ENCODE data around the gene SMIM44. TPM values are rescaled to one million over a fixed set of nuclear protein-coding genes. Genes with fewer than 3 reads are reported as not detected.
"Not testable (repeated sequence)": the region's sequence is repeated elsewhere in the genome, so short reads cannot be mapped to it uniquely, and the experiment has no call there.

Gene SMIM44
- not detected for total RNA-seq
- polyA plus RNA-seq (ENCODE audit: insufficient read length in 6 of 6), result not detected
- long read RNA-seq, donor 1, result 0 reads
- long read RNA-seq, donor 2, result 0 reads
- long read RNA-seq, donor 3, result 0 reads
- long read RNA-seq, donor 4, result 0 reads
- long read RNA-seq, donor 5, result 0 reads
- long read RNA-seq, donor 6, result 0 reads
- long read RNA-seq, donor 7, result 0 reads
- long read RNA-seq, donor 8, result 0 reads
- long read RNA-seq, donor 9, result 0 reads
- long read RNA-seq, donor 10, result 0 reads
- long read RNA-seq, donor 11, result 0 reads
- long read RNA-seq, donor 12, result 0 reads

DNA sequence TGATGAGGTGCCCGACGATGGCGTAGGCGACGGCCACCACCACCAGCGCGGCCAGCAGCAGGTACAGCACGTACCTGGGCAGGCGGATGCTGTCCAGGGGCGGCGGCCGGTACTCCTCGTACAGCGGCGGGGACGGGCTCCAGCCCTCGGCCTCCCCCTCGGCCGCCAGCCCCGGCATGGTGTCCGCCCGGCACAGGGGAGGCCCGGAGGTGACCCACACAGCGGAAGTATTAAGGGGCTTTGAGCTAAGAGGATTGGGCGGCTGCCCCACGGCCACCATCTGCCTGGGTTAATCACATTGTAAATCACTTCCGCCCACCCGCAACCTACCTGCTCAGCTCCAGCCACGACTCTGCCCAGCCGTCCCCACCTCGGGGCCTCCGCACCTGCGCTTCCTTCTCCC, at the start of gene SMIM44:
TSS of gene SMIM44 (minus strand) at position 216 of the 403 bp plus-strand sequence. CDS start at position 178, 38 bp downstream.
- Histone ChIP-seq H3K4me1 (no peaks in the 10 kb centered on the region), H3K27ac (no peak within 1 kb of the TSS), H3K9me3 (no peaks in the 10 kb centered on the region), H3K36me3 (no peaks in the 10 kb centered on the region), H3K27me3 (peaks cover 21 to 68% of the 10 kb centered on the region in 2 donors), H3K4me3 (no peak within 1 kb of the TSS)
- TF ChIP-seq, protein P1, sequence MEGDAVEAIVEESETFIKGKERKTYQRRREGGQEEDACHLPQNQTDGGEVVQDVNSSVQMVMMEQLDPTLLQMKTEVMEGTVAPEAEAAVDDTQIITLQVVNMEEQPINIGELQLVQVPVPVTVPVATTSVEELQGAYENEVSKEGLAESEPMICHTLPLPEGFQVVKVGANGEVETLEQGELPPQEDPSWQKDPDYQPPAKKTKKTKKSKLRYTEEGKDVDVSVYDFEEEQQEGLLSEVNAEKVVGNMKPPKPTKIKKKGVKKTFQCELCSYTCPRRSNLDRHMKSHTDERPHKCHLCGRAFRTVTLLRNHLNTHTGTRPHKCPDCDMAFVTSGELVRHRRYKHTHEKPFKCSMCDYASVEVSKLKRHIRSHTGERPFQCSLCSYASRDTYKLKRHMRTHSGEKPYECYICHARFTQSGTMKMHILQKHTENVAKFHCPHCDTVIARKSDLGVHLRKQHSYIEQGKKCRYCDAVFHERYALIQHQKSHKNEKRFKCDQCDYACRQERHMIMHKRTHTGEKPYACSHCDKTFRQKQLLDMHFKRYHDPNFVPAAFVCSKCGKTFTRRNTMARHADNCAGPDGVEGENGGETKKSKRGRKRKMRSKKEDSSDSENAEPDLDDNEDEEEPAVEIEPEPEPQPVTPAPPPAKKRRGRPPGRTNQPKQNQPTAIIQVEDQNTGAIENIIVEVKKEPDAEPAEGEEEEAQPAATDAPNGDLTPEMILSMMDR (IDR thresholded peaks at IDR 0.05), result no peak
- intact Hi-C loops (cut with DNase I), result no loop called here
- ATAC-seq, result no peak
- DNase-seq, result peak in 1 of 4 donors; percentile 74

DNA sequence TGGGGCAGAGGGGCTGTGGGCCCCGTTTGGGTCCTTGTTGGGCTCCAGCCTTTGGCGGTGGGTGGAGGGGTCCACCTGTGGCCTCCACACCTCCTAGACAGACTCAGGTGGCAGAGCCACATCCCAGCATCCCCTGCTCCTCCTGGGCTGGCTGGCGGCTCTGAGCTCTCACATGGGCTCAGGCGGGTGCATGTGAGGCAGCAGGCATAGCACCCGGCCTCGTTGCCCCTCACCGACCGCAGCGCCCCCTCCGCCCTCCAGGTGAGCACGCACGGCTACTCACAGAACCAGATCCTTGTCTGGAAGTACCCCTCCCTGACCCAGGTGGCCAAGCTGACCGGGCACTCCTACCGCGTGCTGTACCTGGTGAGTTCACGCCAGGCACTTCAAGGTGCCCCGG, 49.8 kb upstream of the SMIM44 start:
- no peaks in the 10 kb centered on the region for H3K4me1 ChIP-seq
- intact Hi-C loops (cut with DNase I), result no loop called here
- no peaks in the 10 kb centered on the region for H3K9me3 ChIP-seq
- H3K36me3 ChIP-seq, result peaks cover 0 to 73% of the 10 kb centered on the region in 2 donors
- DNase-seq (no peak), ATAC-seq (no peak)
- TF ChIP-seq, protein P1 (IDR thresholded peaks at IDR 0.05), result no peak
- H3K4me3 ChIP-seq, result no peak overlapping the region
- no peak overlapping the region for H3K27ac ChIP-seq
- no peaks in the 10 kb centered on the region for H3K27me3 ChIP-seq

DNA sequence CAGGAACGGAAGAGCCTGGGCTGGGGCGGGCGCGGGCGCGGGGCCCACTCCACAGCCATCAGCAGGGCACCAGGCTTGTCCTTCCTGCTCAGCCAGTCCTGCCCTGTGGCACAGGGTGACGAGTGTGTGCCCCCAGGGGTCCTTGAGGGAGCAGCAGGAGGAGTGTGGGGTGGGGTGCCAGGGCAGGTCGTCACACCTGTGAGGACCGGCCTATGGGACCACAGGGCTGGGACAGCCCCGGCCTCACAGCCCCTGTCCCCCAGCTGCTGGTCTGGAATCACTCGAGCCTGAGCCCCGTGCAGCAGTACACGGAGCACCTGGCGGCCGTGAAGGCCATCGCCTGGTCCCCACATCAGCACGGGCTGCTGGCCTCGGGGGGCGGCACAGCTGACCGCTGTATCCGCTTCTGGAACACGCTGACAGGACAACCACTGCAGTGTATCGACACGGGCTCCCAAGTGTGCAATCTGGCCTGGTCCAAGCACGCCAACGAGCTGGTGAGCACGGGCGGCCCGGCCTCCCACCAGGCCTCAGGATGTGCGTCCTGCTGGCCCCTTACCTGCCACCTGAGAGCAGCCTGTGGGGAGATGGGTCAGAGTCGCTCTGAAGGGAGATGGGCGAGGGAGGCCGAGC, 49.0 kb upstream of the SMIM44 start:
- Histone ChIP-seq H3K27me3 (no peaks in the 10 kb centered on the region), H3K27ac (no peak overlapping the region), H3K4me3 (no peak overlapping the region), H3K4me1 (no peaks in the 10 kb centered on the region), H3K9me3 (no peaks in the 10 kb centered on the region), H3K36me3 (peaks cover 0 to 79% of the 10 kb centered on the region in 2 donors)
- no peak for DNase-seq
- ATAC-seq, result no peak
- TF ChIP-seq, protein P1 (IDR thresholded peaks at IDR 0.05), result no peak
- intact Hi-C loops (cut with DNase I), result no loop called here

DNA sequence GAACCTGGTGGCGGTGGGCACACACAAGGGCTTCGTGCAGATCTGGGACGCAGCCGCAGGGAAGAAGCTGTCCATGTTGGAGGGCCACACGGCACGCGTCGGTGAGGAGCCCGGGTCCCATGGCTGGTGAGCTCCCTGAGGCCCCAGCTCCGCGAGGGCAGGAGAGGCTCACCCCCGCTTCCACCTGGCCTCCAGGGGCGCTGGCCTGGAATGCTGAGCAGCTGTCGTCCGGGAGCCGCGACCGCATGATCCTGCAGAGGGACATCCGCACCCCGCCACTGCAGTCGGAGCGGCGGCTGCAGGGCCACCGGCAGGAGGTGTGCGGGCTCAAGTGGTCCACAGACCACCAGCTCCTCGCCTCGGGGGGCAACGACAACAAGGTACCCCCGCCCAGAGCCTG, 48.5 kb upstream of the SMIM44 start:
- ATAC-seq, result no peak
- peaks cover 0 to 81% of the 10 kb centered on the region in 2 donors for H3K36me3 ChIP-seq
- H3K9me3 ChIP-seq, result no peaks in the 10 kb centered on the region
- no peaks in the 10 kb centered on the region for H3K27me3 ChIP-seq
- H3K4me1 ChIP-seq, result no peaks in the 10 kb centered on the region
- H3K27ac ChIP-seq, result no peak overlapping the region
- TF ChIP-seq, protein P1 (IDR thresholded peaks at IDR 0.05), result no peak
- DNase-seq, result no peak
- intact Hi-C loops (cut with DNase I), result no loop called here
- H3K4me3 ChIP-seq, result no peak overlapping the region

GRCh38 chr19:3530389-3530788, 47.1 kb upstream of the SMIM44 start:
- no peak overlapping the region for H3K4me3 ChIP-seq
- no peaks in the 10 kb centered on the region for H3K27me3 ChIP-seq
- DNase-seq, result no peak
- TF ChIP-seq, protein P1 (IDR thresholded peaks at IDR 0.05), result no peak
- H3K4me1 ChIP-seq, result no peaks in the 10 kb centered on the region
- ATAC-seq, result no peak
- intact Hi-C loops (cut with DNase I), result no loop called here
- H3K9me3 ChIP-seq, result no peaks in the 10 kb centered on the region
- H3K36me3 ChIP-seq, result peaks cover 0 to 80% of the 10 kb centered on the region in 2 donors
- no peak overlapping the region for H3K27ac ChIP-seq

GRCh38 chr19:3529299-3529698, 46.1 kb upstream of the SMIM44 start:
- DNase-seq; ATAC-seq; H3K27ac ChIP-seq; H3K4me1 ChIP-seq; intact Hi-C loops (cut with DNase I); H3K27me3 ChIP-seq; H3K9me3 ChIP-seq; H3K4me3 ChIP-seq: not testable (repeated sequence)
- peaks cover 0 to 79% of the 10 kb centered on the region in 2 donors for H3K36me3 ChIP-seq
